Measurements from ENCODE around the gene DLX4.

DLX4 gene

GRCh38 chr17:50022463-50023130 lies 53.6 kb downstream of the DLX4 start:
- H3K4me3 ChIP-seq (ENCODE audit: low read depth, low read length), result no peak overlapping the region
- no peak overlapping the region for H3K27ac ChIP-seq
- no peak for TF ChIP-seq CTCF (IDR thresholded peaks at IDR 0.05; ENCODE audit: low read depth, low read length)
- no peaks in the 10 kb centered on the region for H3K9me3 ChIP-seq (ENCODE audit: severe bottlenecking)
- no peaks in the 10 kb centered on the region for H3K27me3 ChIP-seq (ENCODE audit: insufficient read depth, low read depth, severe bottlenecking)
- no peaks in the 10 kb centered on the region for H3K36me3 ChIP-seq
- no peak for DNase-seq

GRCh38 chr17:50023520-50023919 lies 54.5 kb downstream of the DLX4 start:
- Histone ChIP-seq H3K9me3 (ENCODE audit: severe bottlenecking) (no peaks in the 10 kb centered on the region), H3K36me3 (no peaks in the 10 kb centered on the region), H3K27ac (no peak overlapping the region), H3K4me3 (ENCODE audit: low read depth, low read length) (no peak overlapping the region), H3K27me3 (ENCODE audit: insufficient read depth, low read depth, severe bottlenecking) (no peaks in the 10 kb centered on the region)
- DNase-seq, result no peak
- TF ChIP-seq CTCF (IDR thresholded peaks at IDR 0.05; ENCODE audit: low read depth, low read length), result no peak
